NB4 (cell line): ENCODE data around the gene LRTM1.

Experiments used
- DNase-seq: peaks from one replicate; pipeline ENCODE4 v3.0.0; 2010; ENCODE audit warnings: low read depth
- H3K4me3 ChIP-seq: one replicate; pipeline ENCODE4 v1.5.1; 2011; ENCODE audit warnings: mild to moderate bottlenecking, low read depth, low read length, moderate library complexity
- MYC ChIP-seq: IDR thresholded peaks from 2 replicates; pipeline ENCODE4 v1.6.1; 2011; ENCODE audit warnings: low read depth, low read length
- POLR2A ChIP-seq: IDR thresholded peaks from 2 replicates; pipeline ENCODE4 v1.6.1; 2011; ENCODE audit warnings: mild to moderate bottlenecking; ENCODE audit not compliant: insufficient read length; ENCODE audit errors: extremely low read depth
- TF ChIP-seq, protein P1 (sequence below): IDR thresholded peaks from 2 replicates; pipeline ENCODE4 v1.6.1; 2011; ENCODE audit warnings: low read depth, low read length
- TF ChIP-seq, protein P2 (sequence below): IDR thresholded peaks from one replicate; pipeline ENCODE4 v1.5.1; 2012; ENCODE audit warnings: low read depth, low read length

LRTM1 gene

DNA sequence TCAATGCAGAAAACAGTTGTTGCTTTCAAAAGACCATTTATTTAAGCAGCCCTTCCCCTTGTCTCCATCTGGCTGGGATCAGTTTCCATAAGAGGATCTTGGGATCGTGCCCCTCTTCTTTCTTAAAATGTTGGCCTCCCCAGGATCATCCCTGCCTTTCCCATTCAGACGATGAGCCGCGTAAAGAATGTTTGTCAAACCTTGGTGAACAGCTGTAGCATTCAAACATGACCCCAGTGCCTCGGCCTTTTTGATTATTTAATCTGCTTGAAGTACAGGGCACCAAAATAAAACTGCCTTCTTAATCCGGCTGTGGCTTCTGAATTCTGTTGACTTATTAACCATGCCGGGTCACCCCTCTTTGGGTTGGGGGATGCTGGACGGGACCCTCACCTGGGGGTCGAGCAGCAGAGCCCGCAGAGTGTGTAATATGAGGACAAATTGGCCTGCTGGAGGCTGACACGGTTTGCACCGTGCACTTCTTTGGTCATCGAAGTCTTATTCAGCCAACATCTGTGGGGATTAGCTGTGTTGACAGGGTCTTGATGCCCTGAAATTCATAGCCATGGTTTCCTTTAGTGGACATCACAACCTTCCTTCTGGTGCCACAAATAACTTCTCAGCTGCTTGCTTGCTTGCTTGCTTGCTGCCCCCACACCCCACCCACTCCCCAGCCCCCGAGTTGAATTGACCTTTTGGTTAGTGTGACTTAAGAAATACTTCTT is at the start of gene LRTM1:
LRTM1 (minus strand) TSS at position 14 of the 725 bp plus-strand sequence. CDS start 148 bp downstream, outside the sequence.
- no peak within 1 kb of the TSS for H3K4me3 ChIP-seq
- TF ChIP-seq, protein P1, sequence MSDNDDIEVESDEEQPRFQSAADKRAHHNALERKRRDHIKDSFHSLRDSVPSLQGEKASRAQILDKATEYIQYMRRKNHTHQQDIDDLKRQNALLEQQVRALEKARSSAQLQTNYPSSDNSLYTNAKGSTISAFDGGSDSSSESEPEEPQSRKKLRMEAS: no peak
- TF ChIP-seq POLR2A: no peak
- TF ChIP-seq, protein P2, sequence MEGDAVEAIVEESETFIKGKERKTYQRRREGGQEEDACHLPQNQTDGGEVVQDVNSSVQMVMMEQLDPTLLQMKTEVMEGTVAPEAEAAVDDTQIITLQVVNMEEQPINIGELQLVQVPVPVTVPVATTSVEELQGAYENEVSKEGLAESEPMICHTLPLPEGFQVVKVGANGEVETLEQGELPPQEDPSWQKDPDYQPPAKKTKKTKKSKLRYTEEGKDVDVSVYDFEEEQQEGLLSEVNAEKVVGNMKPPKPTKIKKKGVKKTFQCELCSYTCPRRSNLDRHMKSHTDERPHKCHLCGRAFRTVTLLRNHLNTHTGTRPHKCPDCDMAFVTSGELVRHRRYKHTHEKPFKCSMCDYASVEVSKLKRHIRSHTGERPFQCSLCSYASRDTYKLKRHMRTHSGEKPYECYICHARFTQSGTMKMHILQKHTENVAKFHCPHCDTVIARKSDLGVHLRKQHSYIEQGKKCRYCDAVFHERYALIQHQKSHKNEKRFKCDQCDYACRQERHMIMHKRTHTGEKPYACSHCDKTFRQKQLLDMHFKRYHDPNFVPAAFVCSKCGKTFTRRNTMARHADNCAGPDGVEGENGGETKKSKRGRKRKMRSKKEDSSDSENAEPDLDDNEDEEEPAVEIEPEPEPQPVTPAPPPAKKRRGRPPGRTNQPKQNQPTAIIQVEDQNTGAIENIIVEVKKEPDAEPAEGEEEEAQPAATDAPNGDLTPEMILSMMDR: no peak
- TF ChIP-seq MYC: no peak
- DNase-seq: no peak

DNA sequence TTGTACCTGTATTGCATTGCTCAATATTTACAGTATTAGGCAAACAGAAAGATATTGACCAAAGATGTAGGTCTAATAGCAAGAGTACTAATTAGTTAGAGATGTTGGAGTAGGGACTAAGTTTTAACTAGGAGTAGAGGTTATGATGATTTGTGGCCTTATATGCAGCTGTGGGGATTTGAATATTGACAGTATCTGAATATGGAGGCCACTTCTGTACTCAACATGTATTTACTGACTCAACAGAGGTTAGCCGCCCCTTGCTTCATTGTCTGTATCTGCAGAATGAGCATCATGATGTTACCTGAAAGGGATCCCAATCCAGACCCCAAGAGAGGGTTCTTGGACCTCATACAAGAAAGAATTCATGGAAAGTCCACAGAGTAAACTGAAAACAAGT is 49.6 kb upstream of the LRTM1 start:
- TF ChIP-seq, protein P1: no peak
- TF ChIP-seq POLR2A (no peak), MYC (no peak)
- TF ChIP-seq, protein P2: no peak
- no peak for DNase-seq
- H3K4me3 ChIP-seq: no peak overlapping the region

DNA sequence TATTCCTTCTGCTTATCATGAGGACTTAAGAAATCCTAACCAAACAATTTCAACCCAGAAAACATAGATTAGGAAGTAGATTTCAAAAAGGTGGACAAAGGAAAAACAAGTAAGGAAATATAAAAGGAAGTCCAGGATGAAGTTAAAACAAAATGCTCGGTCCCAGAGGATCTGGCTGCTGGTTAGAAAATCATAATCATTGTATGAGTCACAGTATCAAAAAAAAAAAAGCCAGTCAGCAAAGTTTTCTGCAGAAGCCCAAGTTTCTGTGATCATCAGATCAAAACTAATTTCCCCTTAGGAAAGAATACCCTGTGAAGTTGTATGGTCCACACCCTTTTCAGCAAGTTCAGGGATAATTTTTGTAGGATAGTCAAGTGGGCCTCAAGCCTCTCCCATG is 43.0 kb upstream of the LRTM1 start:
- no peak for DNase-seq
- H3K4me3 ChIP-seq: no peak overlapping the region
- TF ChIP-seq POLR2A (no peak), MYC (no peak)
- TF ChIP-seq, protein P2: no peak
- TF ChIP-seq, protein P1: no peak

DNA sequence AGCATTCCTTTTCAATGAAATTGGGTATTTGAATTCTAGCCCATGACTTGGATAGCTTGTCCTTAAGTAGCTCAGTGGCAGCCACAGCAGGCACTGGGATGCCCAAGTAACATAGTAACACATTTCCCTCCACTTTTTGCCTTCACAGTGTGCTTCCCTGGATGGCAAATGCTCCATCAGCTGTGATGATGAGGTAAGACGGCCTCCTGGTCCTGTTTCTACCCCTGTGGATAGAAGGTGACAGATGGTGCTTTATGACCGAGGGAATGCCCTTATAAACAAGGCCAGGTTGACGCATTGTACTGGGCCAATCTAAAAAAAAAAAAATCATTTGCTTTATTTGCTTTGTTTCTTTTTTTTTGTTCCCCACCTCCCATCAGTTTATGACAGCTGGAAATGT is 41.8 kb upstream of the LRTM1 start:
- TF ChIP-seq, protein P1: no peak
- H3K4me3 ChIP-seq: no peak overlapping the region
- DNase-seq: no peak

DNA sequence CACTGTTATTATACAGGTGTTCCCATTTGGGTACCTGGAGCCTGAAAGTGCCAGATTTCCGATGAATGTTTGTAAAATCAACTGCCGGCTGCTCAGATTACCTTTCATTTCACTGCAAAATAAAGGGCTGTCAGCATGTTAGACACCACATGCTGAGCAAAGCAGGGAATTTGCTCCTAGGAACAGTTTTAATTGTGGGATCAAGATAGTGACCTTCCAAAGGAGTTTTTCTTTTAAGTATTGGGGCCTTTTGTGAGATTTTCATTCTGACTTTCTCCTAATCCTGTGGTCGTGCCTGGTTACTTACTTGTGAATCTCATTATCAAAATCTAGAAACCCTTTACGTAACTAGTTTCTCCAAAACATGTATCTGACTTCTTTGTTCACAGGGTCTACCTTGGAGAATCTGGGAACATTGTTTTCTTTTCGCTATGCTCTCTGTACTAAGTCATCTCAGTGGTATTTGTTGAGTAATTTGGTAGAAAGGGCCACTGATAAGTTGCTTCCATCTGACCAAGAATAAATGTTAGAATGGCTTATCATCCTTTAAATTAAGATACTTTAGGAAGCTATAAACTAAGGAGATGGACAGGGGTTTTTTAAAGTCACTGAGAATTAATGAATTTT is 40.8 kb upstream of the LRTM1 start:
- no peak overlapping the region for H3K4me3 ChIP-seq
- no peak for TF ChIP-seq MYC
- TF ChIP-seq, protein P1: no peak
- TF ChIP-seq, protein P2: no peak
- no peak for TF ChIP-seq POLR2A
- no peak for DNase-seq

DNA sequence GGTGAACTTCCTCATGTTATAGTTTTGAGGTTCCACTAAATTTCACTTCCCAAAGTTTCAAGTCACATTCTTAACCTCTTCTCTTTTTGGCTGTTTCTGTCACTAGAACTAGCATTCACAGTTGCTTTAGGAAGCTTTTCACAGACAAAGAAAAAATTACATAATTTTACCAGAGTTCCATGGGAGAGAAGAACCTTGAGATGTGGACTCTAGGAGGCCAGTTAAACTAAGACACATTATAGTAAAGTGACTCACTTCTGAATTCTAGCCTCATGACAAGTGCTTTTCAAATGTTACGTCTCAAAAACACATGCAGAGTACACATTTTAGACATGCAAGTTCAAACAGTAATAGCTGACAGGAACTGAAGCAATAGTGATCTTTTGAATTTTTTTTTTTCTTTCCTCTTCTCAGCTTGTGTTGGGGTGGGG is 39.9 kb upstream of the LRTM1 start:
- no peak for TF ChIP-seq POLR2A
- TF ChIP-seq, protein P1: no peak
- TF ChIP-seq, protein P2: no peak
- no peak for TF ChIP-seq MYC
- no peak overlapping the region for H3K4me3 ChIP-seq
- peak; percentile 11 for DNase-seq
